GM12878 (cell line): ENCODE data around the gene FOXJ3. TPM values are rescaled to one million over a fixed set of nuclear protein-coding genes. Genes with fewer than 3 reads are reported as not detected.

Source experiments
- ATAC-seq: fragments of 200-7000 bp; cut with Tn5 transposase; 3 replicates; pipeline ENCODE4 v1.9.1; 2020; ENCODE audit warnings: mild to moderate bottlenecking, moderate library complexity
- BruUV-seq: library from RNA; stranded (reverse); fragments of 400-500 nt; replicated peaks from 2 replicates; lab custom pipeline; 2021; lab: Mats Ljungman, UMichigan
- CTCF ChIA-PET: fragments of 300-600 bp; sonication (Branson Sonifier 250); formaldehyde crosslinking; extraction: SDS; loops from one replicate; lab custom pipeline; 2021; ENCODE audit warnings: inconsistent platforms; lab: Yijun Ruan, JAX
- POLR2A ChIA-PET: fragments of 350-600 bp; formaldehyde crosslinking; extraction: SDS; loops from one replicate; lab custom pipeline; 2021; ENCODE audit warnings: inconsistent platforms; lab: Charles Lee
- RAD21 ChIA-PET: fragments of 300-600 bp; sonication (Branson Sonifier 250); formaldehyde crosslinking; loops from one replicate; lab custom pipeline; 2023; ENCODE audit warnings: antibody characterized with exemption; ENCODE audit not compliant: unreplicated experiment; lab: Charles Lee
- SMC1A ChIA-PET: fragments of 300-600 bp; sonication (Branson Sonifier 250); formaldehyde crosslinking; loops from one replicate; lab custom pipeline; 2023; ENCODE audit not compliant: unreplicated experiment, uncharacterized antibody; lab: Charles Lee
- DNase-seq: peaks from one replicate; pipeline ENCODE4 v3.0.0-alpha.2; 2011; ENCODE audit warnings: low read depth, low spot score
- FAIRE-seq: peaks from 3 replicates; lab custom pipeline; 2011; peaks lifted over from hg19 to GRCh38; lab: Jason Lieb, UNC
- H2AFZ ChIP-seq: 2 replicates; pipeline ENCODE4 v1.6.0; 2011; ENCODE audit warnings: low read depth, low read length, control low read depth; ENCODE audit not compliant: control insufficient read depth
- H3K27ac ChIP-seq: 2 replicates; pipeline ENCODE4 v1.5.1; 2011; ENCODE audit warnings: control low read depth; ENCODE audit not compliant: control insufficient read depth, insufficient read depth
- H3K27me3 ChIP-seq, 2 experiments: replicated peaks in 1 of 2; 2 replicates each; pipeline versions ENCODE4 v1.6.0 to v1.6.1; 2011; ENCODE audit warnings: low read length in 1 of 2; ENCODE audit not compliant: control insufficient read depth in 2 of 2, insufficient read depth in 2 of 2
- H3K36me3 ChIP-seq, 2 experiments: 2 replicates each; pipeline ENCODE4 v1.5.1; 2011; ENCODE audit warnings: low read length in 1 of 2; ENCODE audit not compliant: control insufficient read depth in 2 of 2, insufficient read depth in 2 of 2
- H3K4me1 ChIP-seq: 2 replicates; pipeline ENCODE4 v1.6.1; 2011; ENCODE audit warnings: mild to moderate bottlenecking, low read length, moderate library complexity, mixed read lengths; ENCODE audit not compliant: control insufficient read depth, insufficient read depth
- H3K4me2 ChIP-seq: 2 replicates; pipeline ENCODE4 v1.6.0; 2011; ENCODE audit warnings: control low read depth; ENCODE audit not compliant: control insufficient read depth, insufficient read depth
- H3K4me3 ChIP-seq: fragments of 200-600 bp; sonication (generic); 2 replicates; pipeline ENCODE4 v1.5.1; 2016
- H3K79me2 ChIP-seq: 2 replicates; pipeline ENCODE4 v1.6.0; 2011; ENCODE audit warnings: low read length; ENCODE audit not compliant: control insufficient read depth, insufficient read depth
- H3K9ac ChIP-seq: 2 replicates; pipeline ENCODE4 v1.8.0; 2011; ENCODE audit warnings: low read length, control low read depth, mixed read lengths; ENCODE audit not compliant: control insufficient read depth, insufficient read depth
- H3K9me3 ChIP-seq: replicated peaks from 3 replicates; pipeline ENCODE4 v1.5.1; 2011; ENCODE audit warnings: mild to moderate bottlenecking, low read length; ENCODE audit not compliant: control insufficient read depth, insufficient read depth
- H4K20me1 ChIP-seq: 2 replicates; pipeline ENCODE4 v1.6.0; 2011; ENCODE audit not compliant: control insufficient read depth, insufficient read depth
- E2F4 ChIP-seq: IDR thresholded peaks from 2 replicates; pipeline ENCODE4 v1.6.1; 2012; ENCODE audit warnings: low read depth, low read length, improper control_type of control experiment
- IKZF1 ChIP-seq: fragments of 450-650 bp; conservative IDR thresholded peaks from 2 replicates; pipeline ENCODE4 v1.6.1; 2017; ENCODE audit warnings: antibody characterized with exemption, mild to moderate bottlenecking
- REST ChIP-seq: IDR thresholded peaks from 2 replicates; pipeline ENCODE4 v1.6.1; 2012; ENCODE audit warnings: mild to moderate bottlenecking, low read depth, low read length
- SRF ChIP-seq, 2 experiments: IDR thresholded peaks; 2 replicates each; pipeline ENCODE4 v1.6.1; 2011; ENCODE audit warnings: low read depth in 2 of 2, low read length in 2 of 2, mild to moderate bottlenecking in 1 of 2, moderate library complexity in 1 of 2
- WGBS: methylation state at CpG from one replicate; pipeline ENCODE4 v1.1.6; 2016; ENCODE audit warnings: low lambda C conversion rate; ENCODE audit not compliant: insufficient replicate concordance, insufficient coverage; ENCODE audit errors: missing lambda C conversion rate; 5-methylcytosine and 5-hydroxymethylcytosine counted together
- in situ Hi-C: fragments of 300-500 bp; cut with MboI; formaldehyde crosslinking; loops from 9 replicates; pipeline ENCODE4 v1.14.3; 2018; ENCODE audit warnings: mixed read lengths
- intact Hi-C: fragments of 100-400 bp; cut with micrococcal nuclease; formaldehyde crosslinking; loops from one replicate; pipeline ENCODE4 v1.14.2; 2022; ENCODE audit not compliant: unreplicated experiment
- polyA plus RNA-seq, 11 experiments: library from polyadenylated mRNA; depleted of rRNA in 4 of 11; unstranded in 6 of 11; stranded (reverse) in 5 of 11; fragments of >200 nt; fragmentation: Nextera tagmentation in 4 of 11; fragmentation: Illumina TruSeq in 1 of 11; extraction: Ambion mirVana in 4 of 11; extraction: Trizol in 1 of 11; gene quantifications; 1 replicate in 1 of 11; 2 replicates in 10 of 11; pipeline versions ENCODE4 v1.2.1 to v1.2.3, GENCODE V29; 2011 to 2016; ENCODE audit warnings: inconsistent platforms in 2 of 11, missing spikeins in 2 of 11, low read depth in 1 of 11
- total RNA-seq, 4 experiments: library from RNA; depleted of rRNA in 3 of 4; stranded (reverse); fragments of >200 nt in 3 of 4; fragmentation: Illumina TruSeq in 1 of 4; extraction: Trizol in 1 of 4; gene quantifications; 2 replicates each; pipeline versions ENCODE4 v1.2.1 to v1.2.3, GENCODE V29; 2013 to 2021

The FOXJ3 gene
- total and polyA plus RNA-seq, 10 of the 15 experiments (the other 5 are each of a cell fraction or from before 2014, with no cell fraction given) = 9.5 to 54.2 (median 24.7) TPM

- BruUV-seq = no TSS peak
- TF ChIP-seq IKZF1 (0 out of 2 replicates have a peak, but pooled peaks have one; percentile 6), SRF (IDR thresholded peaks at IDR 0.05; ENCODE audit: low read depth in 2 of 2, low read length in 2 of 2) (no peak), REST (peak; percentile 80), E2F4 (no peak)
- TF ChIP-seq, all 136 proteins: peak for 2
- no peak overlapping the region for H3K27ac ChIP-seq
- no peak for DNase-seq
- ATAC-seq = peak; percentile 36
- H3K4me2 ChIP-seq = peak overlapping the region; percentile 95
- no peaks in the 10 kb centered on the region for H3K9me3 ChIP-seq
- peak overlapping the region; percentile 63; the same call in 1 of the 2 replicates for H2AFZ ChIP-seq
- POLR2A ChIA-PET = no interaction called here
- no peaks in the 10 kb centered on the region for H3K4me1 ChIP-seq
- WGBS = 2% methylated on average over 16 of the region's 34 CpGs
- H3K36me3 ChIP-seq = no peaks in the 10 kb centered on the region
- no peak for FAIRE-seq
- SMC1A ChIA-PET = no interaction called here
- peak overlapping the region; percentile 72 for H3K4me3 ChIP-seq
- H3K79me2 ChIP-seq = no peaks in the 10 kb centered on the region
- H3K27me3 ChIP-seq = peaks cover 3 to 6% of the 10 kb centered on the region in 2 experiments; a peak in 2 of 4 replicates
- no peak overlapping the region for H3K9ac ChIP-seq
- intact Hi-C loops (no loop called here), in situ Hi-C loops (no loop called here)
- RAD21 ChIA-PET = no interaction called here
- CTCF ChIA-PET = no interaction called here
- no peaks in the 10 kb centered on the region for H4K20me1 ChIP-seq
These were observed 45.0 kb upstream of the FOXJ3 start for GRCh38 chr1:42379794-42380585.
